Superior temporal gyrus (tissue), 1 donor: ENCODE data around the gene CRHBP.

Experiments used
- DNase-seq: peaks from one replicate; pipeline ENCODE4 v3.0.0-alpha.2; 2016; ENCODE audit errors: extremely low spot score

Gene CRHBP

DNA sequence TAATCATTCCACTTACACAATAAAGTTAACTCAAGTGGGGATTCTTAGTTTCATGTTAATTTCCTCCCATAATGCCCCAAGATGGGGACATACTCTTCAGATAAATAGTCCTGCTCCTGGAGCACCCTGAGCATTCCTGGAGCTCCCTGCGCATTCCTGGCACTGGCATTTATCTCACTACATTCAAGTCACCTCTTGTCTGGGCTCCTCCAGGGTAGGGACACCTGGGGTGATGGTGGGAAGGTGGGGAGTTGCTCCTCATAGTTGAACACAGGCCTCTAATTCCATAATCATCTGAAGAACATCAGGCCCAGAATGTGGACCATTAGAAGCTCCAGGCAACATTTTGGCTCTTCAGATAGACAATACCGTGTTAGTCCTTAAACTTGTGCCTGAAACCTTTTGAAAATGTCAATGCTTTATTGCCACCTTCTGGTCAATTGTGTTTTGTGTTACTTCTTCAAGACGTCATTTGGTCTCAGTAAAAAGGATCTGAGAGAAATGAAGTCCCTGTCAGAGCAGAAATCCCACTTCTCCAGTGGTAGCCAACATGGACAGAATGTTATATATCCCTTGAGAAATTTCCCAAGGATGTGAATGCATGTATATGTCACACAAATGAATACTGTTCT lies 63.2 kb downstream of the CRHBP start:
- DNase-seq: peak; percentile 90

DNA sequence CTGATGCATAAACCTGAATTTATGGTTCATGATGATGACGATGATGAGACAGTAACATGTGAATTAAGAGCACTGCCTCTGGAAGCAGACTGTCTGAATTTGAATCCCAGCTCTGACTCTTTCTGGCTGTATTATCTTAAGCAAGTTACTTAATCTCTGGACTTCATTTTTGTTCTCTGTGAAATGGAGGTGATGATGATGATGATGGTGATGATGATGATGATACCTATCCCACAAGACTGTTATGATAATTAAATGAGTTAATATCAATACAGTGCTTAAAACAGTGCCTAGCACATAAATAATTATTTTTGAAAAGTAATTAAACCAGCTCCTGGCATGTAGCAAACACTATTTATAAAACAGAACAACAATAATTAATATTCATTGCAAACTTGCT lies 64.1 kb downstream of the CRHBP start:
- no peak for DNase-seq

DNA sequence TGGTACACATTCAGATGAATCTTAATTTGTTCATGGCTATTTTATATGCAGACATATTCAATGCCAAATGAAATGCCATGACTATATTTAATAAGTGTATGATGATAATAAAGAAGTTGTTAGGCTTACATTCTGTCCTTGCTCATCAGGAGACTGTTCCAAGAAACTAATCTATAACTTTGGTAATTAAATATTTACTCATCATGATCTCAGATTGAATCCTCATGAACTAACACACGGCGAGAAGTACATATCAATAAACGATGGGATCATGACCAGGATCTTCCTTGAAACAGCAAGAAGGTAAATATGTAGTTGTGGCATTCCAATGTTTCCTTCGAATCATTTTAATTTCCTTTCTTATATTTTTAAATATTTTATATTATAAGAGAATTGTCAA lies 64.8 kb downstream of the CRHBP start:
- DNase-seq: no peak
